GM12874 (cell line): Measurements from ENCODE around the gene CLRN3.

Experiments used
- TF ChIP-seq, protein P1 (sequence below): IDR thresholded peaks from 2 replicates; pipeline ENCODE4 v1.5.1; 2011; ENCODE audit warnings: low read depth, mild to moderate bottlenecking, control low read depth, low read length, moderate library complexity; ENCODE audit not compliant: insufficient read depth

CLRN3 gene

DNA sequence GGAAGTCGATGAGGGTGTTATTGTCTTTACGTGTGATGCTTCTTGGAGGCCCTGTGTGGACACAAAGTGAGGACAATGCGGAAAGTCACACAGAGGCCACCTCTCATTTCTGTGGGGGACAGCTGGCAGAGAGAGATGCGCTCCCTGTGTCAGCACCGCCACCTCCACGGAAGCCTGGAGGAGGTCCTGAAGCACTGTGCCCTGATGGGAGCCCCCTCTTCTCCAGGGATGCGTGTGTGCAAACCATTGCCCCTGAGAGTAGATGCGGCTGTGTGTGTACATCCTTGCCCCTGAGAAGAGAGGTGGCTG is 16.2 kb upstream of the CLRN3 start:
- TF ChIP-seq, protein P1, sequence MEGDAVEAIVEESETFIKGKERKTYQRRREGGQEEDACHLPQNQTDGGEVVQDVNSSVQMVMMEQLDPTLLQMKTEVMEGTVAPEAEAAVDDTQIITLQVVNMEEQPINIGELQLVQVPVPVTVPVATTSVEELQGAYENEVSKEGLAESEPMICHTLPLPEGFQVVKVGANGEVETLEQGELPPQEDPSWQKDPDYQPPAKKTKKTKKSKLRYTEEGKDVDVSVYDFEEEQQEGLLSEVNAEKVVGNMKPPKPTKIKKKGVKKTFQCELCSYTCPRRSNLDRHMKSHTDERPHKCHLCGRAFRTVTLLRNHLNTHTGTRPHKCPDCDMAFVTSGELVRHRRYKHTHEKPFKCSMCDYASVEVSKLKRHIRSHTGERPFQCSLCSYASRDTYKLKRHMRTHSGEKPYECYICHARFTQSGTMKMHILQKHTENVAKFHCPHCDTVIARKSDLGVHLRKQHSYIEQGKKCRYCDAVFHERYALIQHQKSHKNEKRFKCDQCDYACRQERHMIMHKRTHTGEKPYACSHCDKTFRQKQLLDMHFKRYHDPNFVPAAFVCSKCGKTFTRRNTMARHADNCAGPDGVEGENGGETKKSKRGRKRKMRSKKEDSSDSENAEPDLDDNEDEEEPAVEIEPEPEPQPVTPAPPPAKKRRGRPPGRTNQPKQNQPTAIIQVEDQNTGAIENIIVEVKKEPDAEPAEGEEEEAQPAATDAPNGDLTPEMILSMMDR, result no peak

DNA sequence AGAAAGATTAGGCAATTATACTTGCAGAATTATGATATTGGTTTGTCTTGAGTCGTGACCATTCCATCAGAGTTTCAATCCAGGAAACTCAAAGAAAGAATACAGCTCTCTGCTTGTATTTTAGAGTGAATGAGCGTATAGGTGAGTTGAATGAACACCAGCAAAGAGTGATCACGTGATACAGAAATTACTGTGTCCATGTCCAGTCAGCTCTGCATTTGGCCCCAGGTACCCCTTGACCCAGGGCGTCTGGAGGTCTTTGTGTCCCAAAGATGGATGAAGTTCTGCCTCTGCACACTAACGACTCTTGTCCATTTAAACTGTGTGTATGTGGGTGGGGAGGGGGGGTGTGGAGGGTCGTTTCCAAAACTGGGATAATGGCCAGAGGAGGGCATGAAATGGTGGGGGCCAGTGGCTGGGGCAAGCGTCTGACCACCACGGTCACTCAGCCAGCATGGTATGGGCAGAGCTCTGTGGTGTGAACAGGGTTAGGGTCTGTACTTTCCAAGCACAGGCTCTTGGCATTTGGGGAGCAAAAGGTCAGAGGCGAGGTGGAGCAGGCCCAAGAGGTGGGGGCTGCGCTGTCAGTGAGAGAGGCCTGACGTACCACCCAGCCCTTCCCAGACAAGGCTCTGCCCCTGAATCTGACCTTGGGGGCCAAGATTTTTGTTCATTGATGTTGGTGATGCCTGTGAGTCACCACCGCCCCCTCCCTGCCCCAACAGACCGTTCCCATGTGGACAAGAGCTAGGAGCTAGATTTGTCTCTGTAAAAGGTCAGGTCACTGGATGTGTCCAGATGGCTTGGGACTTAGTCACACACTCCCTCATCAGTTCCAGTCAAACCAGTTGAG is 15.6 kb upstream of the CLRN3 start:
- TF ChIP-seq, protein P1, result no peak

DNA sequence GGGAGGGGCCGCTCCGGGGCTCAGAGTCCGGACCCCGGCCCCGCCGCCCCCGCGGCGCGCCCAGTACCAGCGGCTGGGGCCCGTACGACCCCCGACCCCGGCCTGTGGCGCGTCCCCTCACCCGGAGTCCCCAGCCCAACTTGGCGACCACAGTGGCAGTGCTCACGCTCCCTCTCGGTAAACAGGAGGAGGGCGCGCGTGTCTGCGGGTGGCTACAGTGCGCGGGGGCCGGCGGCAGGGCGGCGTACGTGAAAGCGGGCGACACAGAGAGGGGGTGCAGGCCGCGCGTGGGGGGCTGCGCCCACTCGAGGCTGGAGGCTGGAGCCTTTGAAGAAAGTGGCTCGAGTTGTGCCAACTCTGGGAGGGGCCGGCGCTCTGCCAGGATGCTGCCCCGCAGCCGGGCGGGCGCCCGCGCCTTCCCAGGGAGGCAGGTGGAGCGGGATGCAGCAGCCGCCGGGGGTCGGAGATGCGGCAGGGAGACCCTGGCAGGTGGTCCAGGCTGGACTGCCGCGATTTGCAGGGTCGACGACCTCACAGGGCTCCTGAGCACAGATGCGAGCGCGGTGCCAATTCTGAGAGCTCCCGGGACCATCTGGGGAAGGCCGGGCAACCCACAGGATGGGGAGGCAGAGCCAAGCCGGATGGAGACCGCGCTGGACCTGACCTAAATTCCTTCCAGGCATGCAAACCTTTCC is 14.8 kb upstream of the CLRN3 start:
- TF ChIP-seq, protein P1, result no peak

DNA sequence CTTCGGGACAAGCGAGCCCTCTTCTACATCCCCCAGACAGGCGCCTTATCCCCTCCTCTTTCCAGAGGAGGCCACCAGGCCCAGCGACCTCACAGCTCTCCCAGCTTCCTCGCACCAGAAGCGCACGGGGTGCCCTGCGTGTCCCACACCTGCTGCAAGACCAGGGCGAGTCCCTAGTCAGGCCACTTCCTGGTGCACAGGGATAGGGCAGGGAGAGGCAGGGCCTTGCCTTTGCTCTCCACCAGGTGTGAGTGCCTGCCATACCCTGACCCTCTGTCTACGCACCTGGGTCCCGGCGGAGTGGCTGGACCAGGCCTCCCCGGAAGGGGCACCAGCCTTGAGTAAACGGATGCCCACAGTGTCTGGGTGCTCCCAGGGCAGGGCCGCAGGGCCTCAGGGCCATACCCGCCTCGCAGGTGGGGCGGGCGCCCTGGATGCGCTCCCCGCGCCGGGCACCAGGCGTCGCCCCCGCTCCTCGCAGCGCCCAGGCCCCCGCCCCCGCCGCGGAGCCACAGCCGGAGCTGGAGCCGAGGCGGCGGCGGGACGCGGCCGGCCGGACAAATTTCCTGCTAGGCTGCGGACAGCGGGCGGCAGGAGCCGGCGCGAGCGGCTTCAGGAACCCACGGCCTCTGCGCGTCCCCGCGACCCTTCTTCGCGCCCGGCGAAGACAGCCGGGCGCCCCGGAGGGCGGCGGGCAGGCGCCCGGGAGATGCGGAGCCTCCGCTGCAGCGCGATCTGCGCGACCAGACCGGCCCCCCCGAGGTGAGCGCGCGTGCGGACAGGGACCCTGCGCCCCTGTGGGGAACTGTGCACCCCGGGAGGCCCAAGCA is 14.0 kb upstream of the CLRN3 start, which contains the start of gene PTPRE:
PTPRE (plus strand) TSS at position 556 of the 830 bp plus-strand sequence. CDS start 133,779 bp downstream, outside the sequence.
- TF ChIP-seq, protein P1, result peak; percentile 68

DNA sequence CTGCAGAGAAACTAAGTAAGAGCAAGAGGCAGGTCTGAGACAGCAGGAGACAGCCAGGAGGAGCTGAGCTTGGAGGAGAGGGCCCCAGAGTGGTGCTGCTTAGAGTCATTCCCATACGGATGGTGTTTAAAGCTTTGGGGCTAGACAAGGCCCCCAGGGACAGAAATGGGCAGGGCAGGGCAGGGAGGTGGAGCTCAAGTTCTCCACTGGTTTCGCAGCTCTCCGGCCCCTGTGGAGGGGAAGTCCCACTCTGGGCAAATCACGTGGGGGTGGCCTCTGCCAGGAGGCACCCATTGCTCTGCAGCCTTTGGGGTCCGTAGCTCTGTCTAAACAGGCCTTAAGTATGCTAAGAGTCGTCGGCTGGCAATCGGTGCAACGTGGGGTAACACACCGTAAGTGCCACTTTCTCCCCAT is 13.1 kb upstream of the CLRN3 start:
- TF ChIP-seq, protein P1, result no peak

DNA sequence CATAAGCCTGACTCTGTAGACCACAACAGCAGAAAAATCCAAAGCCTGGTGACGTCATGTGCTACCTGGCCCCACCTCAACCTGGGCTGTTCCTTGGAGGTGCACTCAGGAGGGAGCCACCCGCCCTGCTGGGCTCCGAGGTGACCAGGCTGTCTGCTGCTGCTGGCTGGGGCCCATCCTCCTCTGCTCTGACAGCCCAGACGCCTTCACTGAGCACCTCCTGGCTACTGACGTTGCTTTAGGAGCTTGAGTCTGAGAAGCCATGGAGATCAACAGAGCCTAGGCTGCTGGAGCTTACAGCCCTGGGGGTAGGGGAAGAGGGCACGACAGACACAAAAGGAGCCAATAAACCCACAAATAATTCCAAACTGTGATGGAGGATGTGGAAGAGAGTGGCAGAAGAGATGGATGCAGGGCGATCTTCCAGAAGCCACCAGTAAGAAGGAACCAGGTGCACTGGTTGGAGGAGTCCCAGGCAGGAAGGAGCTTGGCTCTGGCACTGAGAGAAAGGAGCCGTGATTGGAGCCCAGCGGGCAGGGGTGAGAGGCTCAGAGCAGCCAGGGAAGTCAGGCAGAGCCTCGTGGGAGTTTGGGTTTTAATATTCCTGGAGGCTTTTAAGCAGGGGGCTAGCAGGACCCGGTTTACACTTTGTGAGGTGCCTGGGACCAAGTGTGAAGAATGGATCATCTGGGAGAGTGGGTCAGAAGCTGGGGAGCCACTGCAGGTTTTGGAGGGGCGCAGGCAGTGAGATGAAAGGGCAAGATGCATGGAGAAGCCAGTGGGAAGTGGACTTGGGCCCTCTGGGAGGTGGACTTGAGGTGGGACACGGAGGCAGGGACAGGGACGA is 12.5 kb upstream of the CLRN3 start:
- TF ChIP-seq, protein P1, result no peak
